GM23338 (cell line): ENCODE measurements around the gene PTPRN2. TPM values are rescaled to one million over a fixed set of nuclear protein-coding genes. Genes with fewer than 3 reads are reported as not detected.

ENCODE experiments used
- CREB1 ChIP-seq: fragments of 250-450 bp; sonication (Bioruptor Pico); IDR thresholded peaks from 2 replicates; pipeline ENCODE4 v1.5.0; 2020; ENCODE audit warnings: low read depth, mild to moderate bottlenecking, moderate library complexity
- CTCF ChIP-seq, 2 experiments: fragments of 200-600 bp in 1 of 2; sonication (generic) in 1 of 2; conservative IDR thresholded peaks; 2 replicates each; pipeline versions ENCODE4 v1.5.1 to v1.6.1; 2016 to 2017; ENCODE audit warnings: antibody characterized with exemption in 2 of 2, low read depth in 2 of 2, mild to moderate bottlenecking in 2 of 2, moderate library complexity in 1 of 2
- JUNB ChIP-seq: IDR thresholded peaks from one replicate; pipeline ENCODE4 v1.6.1; 2016; ENCODE audit warnings: antibody characterized with exemption; ENCODE audit not compliant: unreplicated experiment
- NANOG ChIP-seq: IDR thresholded peaks from 2 replicates; pipeline ENCODE4 v1.6.1; 2016; ENCODE audit warnings: antibody characterized with exemption, borderline replicate concordance
- REST ChIP-seq: IDR thresholded peaks from one replicate; pipeline ENCODE4 v1.6.1; 2018; ENCODE audit warnings: antibody characterized with exemption; ENCODE audit not compliant: unreplicated experiment
- ZNF114 ChIP-seq: fragments of 250-450 bp; sonication (Bioruptor Pico); IDR thresholded peaks from 2 replicates; pipeline ENCODE4 v1.5.0; 2020; ENCODE audit warnings: mild to moderate bottlenecking, moderate library complexity
- ZNF331 ChIP-seq: fragments of 250-450 bp; sonication (Bioruptor Pico); IDR thresholded peaks from 2 replicates; pipeline ENCODE4 v1.5.0; 2020; ENCODE audit warnings: low read depth, mild to moderate bottlenecking, moderate library complexity
- ZNF462 ChIP-seq: fragments of 250-450 bp; sonication (Bioruptor Pico); IDR thresholded peaks from 2 replicates; pipeline ENCODE4 v1.5.0; 2020; ENCODE audit warnings: mild to moderate bottlenecking, moderate library complexity
- polyA plus RNA-seq: library from polyadenylated mRNA; unstranded; fragments of >200 nt; fragmentation: Nextera tagmentation; extraction: Ambion mirVana; gene quantifications from 2 replicates; pipeline ENCODE4 v1.2.1, GENCODE V29; 2016
- total RNA-seq: library from RNA; depleted of rRNA; stranded (reverse); fragments of >200 nt; shearing (Covaris generic); gene quantifications from 2 replicates; pipeline ENCODE4 v1.2.3, GENCODE V29; 2014

The PTPRN2 gene
- total and polyA plus RNA-seq, 2 experiments from 2014 or later, result 0.87 to 4.0 TPM

- TF ChIP-seq ZNF462 (no peak), JUNB (no peak), NANOG (no peak), ZNF114 (no peak), ZNF331 (no peak), CREB1 (CRISPR knock-in tag) (no peak), CTCF (conservative IDR thresholded peaks at IDR 0.05; ENCODE audit: low read depth in 2 of 2) (no peak), REST (no peak)
Observed at GRCh38 chr7:157622000-157622399, 965.6 kb downstream of the PTPRN2 start (continued).
